GM19438 (cell line): ENCODE results near the gene GRIK4.

Experiments used
- ATAC-seq: cut with Tn5 transposase; IDR thresholded peaks from one replicate; pipeline ENCODE4 v1.9.1; 2021; ENCODE audit warnings: low read depth; ENCODE audit not compliant: unreplicated experiment

Gene GRIK4

DNA sequence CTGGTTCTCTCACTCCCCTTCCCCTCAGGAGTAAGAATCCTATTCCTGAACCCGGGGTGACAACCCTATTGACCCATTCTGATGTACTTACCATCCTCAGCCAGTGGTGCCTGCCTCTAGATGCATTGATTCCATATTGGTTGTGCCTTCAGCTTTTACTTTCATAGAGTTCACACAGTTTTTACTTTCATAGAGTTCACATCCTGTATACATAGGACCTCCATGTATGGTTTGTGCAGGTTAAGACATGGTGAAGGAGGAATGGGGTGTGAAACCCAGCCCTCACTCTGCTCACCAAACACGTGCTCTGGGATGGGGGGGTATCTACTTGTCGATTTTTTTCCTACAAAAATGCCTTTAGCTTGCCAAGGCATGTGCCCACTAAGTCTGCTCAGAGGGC, 406.7 kb downstream of the GRIK4 start:
- ATAC-seq = no peak

DNA sequence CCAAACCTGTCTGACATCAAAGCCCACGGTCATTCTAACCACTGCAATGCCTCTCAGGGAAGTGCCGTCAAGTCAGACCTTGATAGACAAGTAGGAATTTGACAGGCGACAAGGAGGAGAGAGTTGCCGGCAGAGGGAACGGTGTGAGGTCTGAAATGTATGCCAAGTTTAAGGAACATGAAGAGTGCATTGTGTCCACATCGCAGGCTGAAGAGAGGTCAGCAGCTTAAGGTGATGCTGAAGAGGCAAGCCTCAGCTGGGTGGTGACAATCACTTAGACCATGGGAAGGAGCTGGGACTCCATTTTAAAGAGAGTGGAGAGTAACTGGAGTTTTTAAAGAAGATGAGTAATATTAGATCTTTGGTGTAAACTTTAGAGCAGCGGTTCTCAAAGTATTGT, 407.5 kb downstream of the GRIK4 start:
- no peak for ATAC-seq

DNA sequence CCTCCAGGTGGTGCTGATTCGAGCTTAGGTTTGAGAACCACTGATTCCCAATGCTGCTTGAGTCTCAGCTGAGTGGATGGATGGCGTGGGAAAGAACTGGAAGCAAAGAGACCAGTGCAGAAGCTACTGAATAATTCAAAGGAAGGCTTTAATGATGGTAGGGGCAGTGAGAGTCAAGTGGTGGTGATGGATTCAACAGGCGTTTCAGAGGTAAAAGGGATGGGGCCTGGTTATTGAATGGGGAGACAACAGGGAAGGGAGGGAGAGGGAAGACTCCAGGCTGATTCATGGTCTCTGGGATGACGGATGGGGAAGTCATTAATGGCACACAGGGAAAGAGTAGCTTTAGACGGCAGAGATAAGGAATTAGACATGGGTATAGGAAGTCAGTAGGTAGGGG, 408.0 kb downstream of the GRIK4 start:
- no peak for ATAC-seq

DNA sequence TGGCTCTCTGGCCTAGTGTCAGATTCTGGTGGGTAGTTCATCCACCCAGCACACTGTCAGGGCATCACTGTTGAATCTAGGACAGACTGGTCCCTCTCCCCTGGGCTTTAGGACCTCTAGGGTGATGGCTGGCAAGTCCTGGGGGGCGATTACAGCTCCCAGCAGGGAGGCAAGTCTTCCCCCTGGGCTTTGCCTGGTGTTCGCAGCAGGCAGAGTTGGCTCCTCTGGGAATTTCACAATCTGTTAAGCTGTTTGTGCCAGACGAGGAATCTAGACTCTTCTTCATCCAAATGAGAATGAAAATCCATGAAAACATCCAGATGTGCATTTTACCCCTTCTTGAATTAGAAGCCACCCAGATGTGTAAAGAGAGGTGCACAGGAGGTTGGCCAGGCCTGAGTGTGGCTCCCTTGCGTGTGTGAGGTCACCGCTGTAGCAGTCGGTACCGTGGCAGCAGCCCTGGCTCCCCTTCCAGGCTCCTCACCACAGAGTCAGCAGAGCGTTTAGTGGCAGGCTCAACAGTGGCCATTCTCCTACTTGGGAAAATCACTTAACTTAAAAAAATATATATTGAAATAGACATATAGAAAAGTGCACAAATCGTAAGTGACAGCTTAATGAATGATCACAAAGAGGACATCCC, 412.4 kb downstream of the GRIK4 start:
- no peak for ATAC-seq

DNA sequence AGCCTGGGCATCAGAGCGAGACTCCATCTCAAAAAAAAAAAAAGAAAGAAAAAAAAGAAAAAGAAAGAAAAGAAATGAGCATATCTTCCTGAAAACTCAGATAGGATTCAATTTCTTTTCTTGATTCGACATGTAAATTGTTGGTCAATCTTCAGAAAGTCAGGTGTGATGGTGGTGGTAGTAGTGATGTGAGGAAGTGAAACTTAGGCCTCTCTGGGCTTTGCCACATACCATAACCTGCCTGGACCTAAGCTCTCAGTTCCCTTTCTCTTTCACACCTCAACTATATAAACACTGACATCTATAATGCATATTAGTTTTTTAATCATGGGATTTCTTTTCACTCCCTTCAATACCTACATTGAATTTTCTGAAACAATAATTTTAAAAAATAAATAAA, 414.4 kb downstream of the GRIK4 start:
- peak; percentile 99 for ATAC-seq

DNA sequence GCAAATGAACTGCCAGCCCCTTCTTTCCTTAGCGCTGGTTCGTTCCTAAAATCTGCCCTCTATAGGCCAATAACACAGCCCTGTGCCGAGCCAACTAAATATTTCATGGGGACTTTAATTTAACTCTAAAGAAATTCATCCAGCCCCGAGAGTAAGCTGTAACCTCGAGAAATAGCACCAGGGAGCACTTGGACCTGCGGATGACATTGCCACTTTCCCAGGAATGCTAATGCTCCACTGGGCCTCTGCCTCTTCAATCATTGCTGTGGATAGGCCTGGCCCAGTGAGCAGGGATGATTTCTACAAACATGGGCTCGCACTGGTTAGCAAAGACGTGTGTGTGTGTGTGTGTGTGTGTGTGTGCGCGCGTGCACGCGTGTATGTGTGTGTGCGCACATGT, 417.1 kb downstream of the GRIK4 start:
- no peak for ATAC-seq

DNA sequence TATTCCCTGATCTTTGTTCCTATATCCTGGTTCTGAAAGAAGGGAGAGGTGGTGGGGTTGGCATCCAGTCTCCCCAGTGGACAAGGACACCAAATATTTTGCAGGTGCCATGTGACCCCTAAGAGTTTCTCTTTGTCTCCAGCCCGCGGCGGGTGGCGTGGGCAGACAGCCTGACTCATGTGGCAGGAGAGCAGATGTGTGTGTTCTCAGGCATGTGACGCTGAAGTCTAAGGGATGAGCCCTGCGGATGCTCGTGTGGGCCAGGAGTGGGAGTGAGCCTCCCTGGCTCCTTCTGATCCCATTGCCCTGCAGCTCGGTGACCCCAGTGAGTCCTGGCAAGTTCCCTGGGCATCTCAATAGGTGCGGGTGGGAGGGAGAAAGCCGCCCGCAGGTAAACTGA, 417.5 kb downstream of the GRIK4 start:
- ATAC-seq = no peak

DNA sequence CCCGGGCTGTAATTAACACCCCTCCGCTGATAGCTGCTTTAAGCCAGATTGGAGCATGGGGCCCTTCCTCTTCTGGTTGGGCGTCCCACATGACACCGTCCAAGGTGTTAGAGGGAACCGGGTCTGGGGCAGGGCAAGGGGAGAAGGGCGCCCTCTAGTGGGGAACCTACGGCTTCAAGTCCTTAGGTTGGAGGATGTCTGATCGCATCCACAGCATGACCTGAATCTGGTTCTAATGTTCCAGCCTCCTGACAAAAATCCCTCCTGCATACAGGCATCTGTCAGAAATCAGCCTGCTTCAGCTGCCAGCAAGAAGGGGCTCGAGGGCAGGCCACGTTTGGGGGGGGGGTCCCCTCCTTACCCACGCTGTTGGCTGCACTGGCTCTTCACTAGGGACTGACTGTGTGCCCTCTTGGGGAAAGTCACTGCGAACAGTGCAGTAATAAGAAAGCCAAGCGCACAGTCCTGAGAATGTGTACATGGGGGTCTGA, 418.2 kb downstream of the GRIK4 start:
- ATAC-seq = no peak

DNA sequence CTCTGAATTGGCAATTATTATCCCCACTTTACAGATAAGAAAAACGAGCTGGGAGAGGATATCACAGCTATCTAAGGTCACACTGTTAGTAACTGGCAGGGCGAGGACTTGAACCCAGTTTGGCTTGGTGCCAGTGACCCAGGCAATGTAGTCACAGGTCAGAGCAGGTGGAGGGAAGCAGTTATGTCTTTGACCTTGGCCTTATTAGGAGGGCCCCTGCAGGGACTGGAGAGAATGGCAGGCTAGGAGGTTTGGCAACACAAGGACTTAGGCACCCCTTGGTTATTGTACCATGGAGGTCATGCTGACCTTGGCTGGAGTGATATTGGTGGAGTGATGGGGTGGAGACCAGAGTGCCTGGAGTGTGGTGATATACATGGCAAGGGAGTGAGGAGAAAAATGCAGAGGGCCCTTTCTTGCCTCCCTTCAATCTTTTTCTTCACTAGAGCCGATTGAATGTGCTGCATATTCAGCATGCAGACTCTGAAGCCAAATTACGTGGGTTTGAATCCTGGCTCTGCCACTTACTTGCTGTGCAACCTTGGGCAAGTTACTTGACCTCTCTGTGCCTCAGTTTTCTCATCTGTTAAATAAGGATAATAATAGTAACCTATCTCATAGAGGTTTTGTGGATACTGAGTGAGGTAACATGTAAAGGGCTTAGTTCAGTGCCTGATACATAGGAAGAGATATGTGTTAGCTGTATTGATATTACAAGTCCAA, 419.7 kb downstream of the GRIK4 start:
- no peak for ATAC-seq

DNA sequence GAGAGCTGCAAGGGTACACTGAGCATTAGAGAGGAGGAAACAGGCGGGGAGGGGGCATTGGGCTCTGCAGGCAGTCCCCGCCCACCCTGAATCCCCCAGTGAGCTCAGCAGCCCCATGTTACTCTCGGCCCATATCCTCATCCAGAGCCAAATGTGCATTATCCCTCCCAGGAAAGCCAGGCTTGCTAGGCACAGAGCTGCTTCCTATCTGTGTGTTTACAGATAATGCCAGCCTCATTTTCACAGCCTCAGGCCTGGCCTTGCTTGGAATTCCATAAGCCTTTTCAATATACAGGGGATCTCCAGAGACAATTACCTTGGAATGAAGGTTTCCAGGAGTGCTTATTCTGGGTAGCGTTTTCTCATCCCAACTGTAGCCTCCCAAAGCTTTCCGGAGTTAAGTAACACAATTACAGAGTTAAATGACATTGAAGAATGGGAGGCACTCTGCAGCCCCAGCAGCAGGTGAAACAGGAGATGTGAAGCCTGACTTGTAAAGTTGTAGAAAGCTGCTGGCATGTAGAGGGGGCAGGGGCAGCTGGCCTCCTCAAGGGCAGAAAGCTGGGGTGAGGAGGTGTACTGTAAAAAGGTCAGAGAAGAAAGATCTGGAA, 420.9 kb downstream of the GRIK4 start:
- no peak for ATAC-seq

DNA sequence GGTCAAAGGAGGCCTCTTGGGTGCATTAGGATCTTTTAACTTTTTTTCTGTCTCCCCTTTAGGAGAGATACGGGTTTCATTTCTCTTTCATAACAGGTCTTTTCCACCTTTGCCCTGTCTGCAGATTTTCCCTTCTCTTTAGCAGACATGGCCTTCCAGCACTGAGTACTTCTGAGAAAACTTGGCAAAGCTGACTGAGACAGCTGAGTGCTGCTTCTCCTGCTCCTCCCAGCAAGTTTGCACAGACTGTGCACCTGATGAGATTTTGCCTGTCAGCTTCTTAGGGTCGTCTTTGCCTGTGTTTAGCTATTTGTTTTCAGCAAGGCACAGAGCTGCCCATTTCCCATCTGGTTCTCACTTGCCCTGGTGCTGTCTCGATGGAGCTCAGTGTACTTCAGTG, 424.8 kb downstream of the GRIK4 start:
- no peak for ATAC-seq

DNA sequence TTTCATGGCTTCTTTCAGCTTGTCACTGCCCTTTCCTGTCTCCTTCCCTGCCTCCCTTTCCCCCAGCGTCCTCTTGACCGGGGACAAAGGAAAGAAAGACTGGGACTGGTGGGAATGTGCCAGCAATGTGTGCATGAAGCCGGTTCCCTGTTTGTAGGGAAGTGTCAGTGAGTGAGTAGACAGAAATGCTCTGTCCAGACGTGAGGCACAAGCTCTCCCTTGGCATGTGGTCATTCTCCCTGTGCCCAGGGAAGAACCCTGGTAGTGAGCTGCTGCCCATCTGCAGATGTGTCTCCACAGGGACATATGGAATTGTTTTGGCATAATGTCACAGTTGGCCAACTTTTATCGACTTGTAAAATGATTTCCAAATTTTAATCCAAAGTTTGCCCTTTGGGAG, 426.0 kb downstream of the GRIK4 start:
- ATAC-seq = no peak

DNA sequence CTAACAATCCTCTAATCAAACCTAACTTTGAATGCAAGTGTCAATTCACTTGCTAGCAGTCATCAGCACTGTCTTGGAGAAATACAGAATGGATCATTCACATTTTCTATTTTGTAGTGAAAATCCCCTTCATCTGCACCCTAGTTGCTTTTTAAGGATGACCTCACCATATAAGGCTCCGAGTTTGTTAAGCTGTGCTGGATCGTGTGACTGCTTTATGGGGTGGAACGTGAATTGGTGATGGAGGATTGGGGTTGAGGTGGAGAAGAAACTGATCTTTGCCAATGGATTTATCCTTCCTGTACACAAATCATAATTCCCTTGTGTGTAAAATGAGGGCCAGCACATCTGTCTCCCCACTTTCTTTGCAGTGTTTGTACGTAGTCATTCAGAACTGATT, 426.7 kb downstream of the GRIK4 start:
- ATAC-seq = no peak

DNA sequence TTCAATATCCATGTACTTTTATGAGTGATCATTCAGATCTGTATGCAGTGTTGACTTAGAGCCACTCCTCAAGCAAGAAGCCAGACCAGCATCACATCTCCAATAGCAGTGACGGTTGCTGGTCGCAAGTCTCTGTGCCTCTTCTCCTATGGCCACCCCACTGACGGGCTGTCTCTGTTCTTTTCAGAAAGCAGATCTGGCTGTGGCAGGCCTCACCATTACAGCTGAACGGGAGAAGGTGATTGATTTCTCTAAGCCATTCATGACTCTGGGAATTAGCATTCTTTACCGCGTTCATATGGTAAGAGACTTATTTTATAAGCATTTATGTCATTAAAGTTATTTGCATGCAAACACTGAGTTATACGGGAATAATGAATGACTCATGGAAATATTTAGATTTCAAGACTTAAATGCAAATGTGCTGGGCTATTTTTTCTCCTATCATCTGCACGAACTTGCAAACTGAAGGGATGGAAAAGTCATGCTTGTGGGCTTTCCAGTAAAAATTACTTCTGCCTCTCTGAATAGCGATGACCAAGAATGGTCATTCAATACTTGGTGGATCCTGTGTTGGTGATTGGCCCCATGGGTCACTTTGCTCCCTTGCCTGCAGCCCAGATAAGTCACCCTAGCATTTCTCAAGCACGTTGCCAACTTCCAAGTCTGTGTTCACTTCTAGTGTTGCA, 428.8 kb downstream of the GRIK4 start:
- no peak for ATAC-seq

DNA sequence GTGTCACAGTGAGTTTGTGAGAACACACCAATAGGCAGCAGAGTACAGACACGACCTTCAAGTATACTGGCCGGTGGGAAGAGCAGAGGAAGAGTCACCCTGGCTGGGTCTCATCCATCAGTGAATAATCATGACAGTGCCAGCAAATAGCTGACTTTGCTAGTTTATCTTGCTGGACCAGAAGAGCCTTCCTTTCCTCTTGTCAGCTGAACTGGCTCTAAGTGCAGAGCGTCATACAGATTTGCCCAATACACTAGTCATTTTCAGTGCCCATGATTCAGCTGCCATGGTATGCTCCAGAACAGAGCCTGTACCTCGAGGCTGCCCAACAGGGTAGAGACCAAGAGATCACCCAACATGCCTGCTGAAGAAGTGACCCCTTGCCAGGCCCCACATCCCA, 429.5 kb downstream of the GRIK4 start:
- no peak for ATAC-seq

DNA sequence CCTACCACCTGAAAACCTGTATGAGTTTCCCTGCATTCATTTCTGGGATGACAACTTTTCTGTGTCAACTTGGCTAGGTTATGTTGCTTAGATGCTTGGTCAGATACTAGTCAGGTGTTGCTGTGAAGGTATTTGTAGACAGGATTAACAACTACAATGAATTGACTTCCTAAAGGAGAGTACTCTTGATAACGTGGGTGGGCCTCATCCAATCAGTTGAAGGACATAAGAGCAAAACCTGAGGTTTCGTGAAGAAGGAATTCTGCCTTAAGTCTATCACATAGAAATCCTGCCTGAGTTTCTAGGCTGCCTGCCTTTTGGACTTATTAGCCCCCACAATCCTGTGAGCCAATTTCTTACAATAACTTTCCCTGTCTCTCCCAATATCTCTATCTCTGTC, 431.2 kb downstream of the GRIK4 start:
- no peak for ATAC-seq

DNA sequence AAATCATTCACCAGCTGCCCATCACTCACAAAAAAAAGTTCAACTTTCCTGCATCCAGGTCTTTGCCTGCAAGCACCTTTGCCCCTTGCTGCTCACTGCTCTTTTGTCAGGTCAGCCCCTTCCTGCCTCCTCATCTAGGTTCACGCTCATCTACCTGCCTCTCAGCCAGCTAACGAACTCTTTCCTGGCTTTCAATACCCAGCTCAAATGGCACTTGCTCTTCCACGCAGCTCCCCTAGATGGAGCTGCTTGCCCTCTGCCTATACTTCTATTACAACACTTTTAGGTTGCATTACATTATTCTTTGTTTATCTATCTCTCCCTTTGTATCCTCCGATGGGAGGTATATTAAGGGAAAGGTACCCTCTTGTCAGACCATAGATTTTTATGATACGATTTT, 433.5 kb downstream of the GRIK4 start:
- ATAC-seq = no peak

DNA sequence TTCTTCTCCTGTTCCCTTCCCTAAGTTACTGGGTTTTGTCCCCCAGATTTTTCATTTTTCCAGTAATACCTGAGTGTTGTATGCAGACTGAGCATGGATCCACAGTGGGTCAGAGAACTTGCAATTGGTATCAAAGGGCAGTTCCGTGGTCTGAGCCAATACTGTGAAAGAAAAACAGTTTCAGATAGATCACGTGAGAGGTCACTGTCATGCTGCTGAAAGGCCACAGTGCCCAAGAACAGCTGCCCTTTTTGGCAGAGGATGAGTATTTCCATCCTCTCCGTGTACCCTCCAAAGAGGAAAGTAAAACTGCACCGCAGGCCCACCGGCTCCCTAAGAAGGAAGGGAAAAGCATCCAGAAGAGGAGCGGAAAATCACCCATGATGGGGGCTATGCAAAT, 439.3 kb downstream of the GRIK4 start:
- no peak for ATAC-seq

DNA sequence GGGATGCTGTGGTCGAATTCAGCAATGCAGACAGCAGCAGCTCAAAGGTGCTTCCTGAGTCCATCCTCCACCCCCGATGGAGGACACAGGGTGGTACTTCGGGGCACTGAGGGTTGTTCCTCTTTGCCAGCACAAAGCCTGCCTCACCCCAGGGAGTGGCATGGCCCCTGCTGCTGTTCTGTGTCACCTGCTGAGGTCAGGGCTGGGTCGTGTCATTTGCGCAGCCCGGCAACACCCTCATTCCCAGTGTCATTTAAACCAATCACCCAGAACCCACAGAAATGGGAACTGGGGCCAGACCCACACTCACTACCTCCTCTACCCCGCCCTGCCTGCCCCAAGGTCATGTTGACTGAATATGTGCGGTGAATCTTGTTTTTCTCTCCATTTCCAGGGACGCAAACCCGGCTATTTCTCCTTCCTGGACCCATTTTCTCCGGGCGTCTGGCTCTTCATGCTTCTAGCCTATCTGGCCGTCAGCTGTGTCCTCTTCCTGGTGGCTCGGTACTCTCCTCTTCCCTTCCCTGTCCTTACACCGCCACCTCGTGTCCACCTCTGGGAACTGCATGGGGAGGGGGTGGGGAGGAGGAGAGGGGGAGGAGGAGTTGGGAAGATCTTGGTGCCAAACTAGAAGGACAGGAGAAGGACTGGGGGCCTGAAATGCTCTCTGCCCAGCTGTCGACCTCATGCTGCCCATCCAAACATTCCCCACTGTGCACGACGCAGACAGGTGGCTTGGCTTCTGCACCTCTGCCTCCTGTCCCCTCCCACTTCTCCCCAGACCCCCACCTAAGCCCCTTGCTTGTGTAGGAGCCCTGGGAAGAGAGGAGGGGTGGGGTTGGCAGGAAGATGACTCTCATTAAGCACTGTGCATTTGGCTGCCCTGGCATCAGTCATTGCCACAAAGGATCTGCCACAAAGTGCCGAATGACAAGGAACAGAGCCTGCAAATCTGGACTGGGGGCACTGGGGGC, 441.2 kb downstream of the GRIK4 start:
- ATAC-seq = no peak

DNA sequence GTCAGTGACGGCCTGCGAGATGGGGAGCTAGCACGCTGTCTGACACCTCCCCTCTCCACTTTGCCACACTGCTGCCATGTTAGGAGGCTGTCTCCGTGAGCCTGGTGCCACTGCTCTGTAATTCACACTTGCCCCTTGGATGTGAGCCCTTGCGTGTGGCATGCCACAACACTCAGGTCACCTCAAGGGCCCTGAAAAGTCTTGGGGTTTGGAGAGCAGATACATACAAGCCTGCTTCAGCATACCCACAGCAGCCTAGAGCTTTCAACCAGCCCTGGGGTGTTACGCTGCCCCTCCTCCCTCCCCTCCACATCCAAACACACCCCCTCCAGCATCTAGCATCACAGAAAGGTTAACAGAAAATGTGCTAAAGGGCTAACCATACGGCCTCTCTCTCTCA, 442.8 kb downstream of the GRIK4 start:
- no peak for ATAC-seq
